Activated B cell treated with CpG ODN at 0.5 μM for 24 hours (primary cell): Measurements from ENCODE around the gene FNBP1L. TPM values are rescaled to one million over a fixed set of nuclear protein-coding genes. Genes with fewer than 3 reads are reported as not detected.

Experiments
- ATAC-seq: fragments of 200-7000 bp; cut with Tn5 transposase; one replicate; pipeline ENCODE4 v1.10.0; 2021; ENCODE audit warnings: low read depth, mild to moderate bottlenecking, moderate library complexity
- CTCF ChIA-PET: fragments of 350-600 bp; sonication (Branson Sonifier 250); formaldehyde crosslinking; loops from one replicate; lab custom pipeline; 2021; ENCODE audit warnings: antibody characterized with exemption; lab: Charles Lee
- POLR2A ChIA-PET: fragments of 350-600 bp; sonication (Branson Sonifier 250); formaldehyde crosslinking; loops from one replicate; lab custom pipeline; 2021; ENCODE audit warnings: antibody characterized with exemption; lab: Charles Lee
- DNase-seq: peaks from one replicate; pipeline ENCODE4 v3.0.0; 2022
- H3K27ac Mint-ChIP-seq: one replicate; pipeline ENCODE4 v1.8.0; 2020; ENCODE audit warnings: mixed read lengths
- H3K27me3 Mint-ChIP-seq: one replicate; pipeline ENCODE4 v1.8.0; 2021; ENCODE audit warnings: mixed read lengths
- H3K36me3 Mint-ChIP-seq: one replicate; pipeline ENCODE4 v1.8.0; 2021; ENCODE audit warnings: low read depth, mixed read lengths
- H3K4me1 Mint-ChIP-seq: one replicate; pipeline ENCODE4 v1.8.0; 2021; ENCODE audit warnings: mixed read lengths
- H3K4me3 Mint-ChIP-seq: one replicate; pipeline ENCODE4 v1.8.0; 2020; ENCODE audit warnings: mild to moderate bottlenecking, mixed read lengths
- H3K9me3 Mint-ChIP-seq: one replicate; pipeline ENCODE4 v1.8.0; 2020; ENCODE audit warnings: mixed read lengths
- CTCF ChIP-seq: fragments of 200-600 bp; IDR thresholded peaks from one replicate; pipeline ENCODE4 v1.8.0; 2022; ENCODE audit warnings: antibody characterized with exemption, mild to moderate bottlenecking
- intact Hi-C: fragments of 100-400 bp; cut with micrococcal nuclease; formaldehyde crosslinking; loops from one replicate; pipeline ENCODE4 v1.15.1; 2024
- total RNA-seq: library from RNA; stranded (reverse); gene quantifications from 2 replicates; pipeline ENCODE4 v1.2.3, GENCODE V29; 2022

Gene FNBP1L
- total RNA-seq, 1 donor from 2014 or later, result 3.3 TPM

GRCh38 chr1:93503163-93503562 lies 55.2 kb downstream of the FNBP1L start:
- ATAC-seq (no peak), DNase-seq (no peak)
- H3K36me3 Mint-ChIP-seq, result no peaks in the 10 kb centered on the region
- H3K4me3 Mint-ChIP-seq, result no peak overlapping the region
- CTCF ChIA-PET, result no interaction called here
- no peaks in the 10 kb centered on the region for H3K27me3 Mint-ChIP-seq
- POLR2A ChIA-PET, result no interaction called here
- no peak overlapping the region for H3K27ac Mint-ChIP-seq
- intact Hi-C loops, result no loop called here
- no peak for TF ChIP-seq CTCF
- H3K4me1 Mint-ChIP-seq, result no peaks in the 10 kb centered on the region
- no peaks in the 10 kb centered on the region for H3K9me3 Mint-ChIP-seq

DNA sequence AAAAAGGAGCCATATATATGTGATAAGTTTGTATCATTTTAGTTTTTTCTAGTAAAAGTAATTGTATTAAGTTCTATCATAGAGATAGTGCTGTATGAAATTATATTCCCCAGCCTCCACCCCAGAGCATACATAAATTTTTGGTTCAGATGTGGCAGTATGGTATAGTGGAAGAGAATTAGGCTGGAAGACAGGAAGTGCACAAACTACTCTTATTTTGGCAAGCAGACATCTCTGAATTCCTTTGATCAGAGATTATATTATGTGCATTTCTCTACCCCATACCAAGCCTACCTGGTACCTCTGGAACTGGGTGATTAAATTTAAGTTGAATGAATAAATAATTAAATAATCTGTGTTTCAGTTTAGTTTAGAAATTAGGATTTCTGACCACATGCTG lies 55.9 kb downstream of the FNBP1L start:
- Mint-ChIP-seq H3K27ac (no peak overlapping the region), H3K9me3 (no peaks in the 10 kb centered on the region), H3K36me3 (no peaks in the 10 kb centered on the region), H3K27me3 (no peaks in the 10 kb centered on the region), H3K4me1 (no peaks in the 10 kb centered on the region), H3K4me3 (no peak overlapping the region)
- POLR2A ChIA-PET, result no interaction called here
- DNase-seq, result no peak
- CTCF ChIA-PET, result no interaction called here
- ATAC-seq, result no peak
- intact Hi-C loops, result no loop called here
- TF ChIP-seq CTCF, result no peak

DNA sequence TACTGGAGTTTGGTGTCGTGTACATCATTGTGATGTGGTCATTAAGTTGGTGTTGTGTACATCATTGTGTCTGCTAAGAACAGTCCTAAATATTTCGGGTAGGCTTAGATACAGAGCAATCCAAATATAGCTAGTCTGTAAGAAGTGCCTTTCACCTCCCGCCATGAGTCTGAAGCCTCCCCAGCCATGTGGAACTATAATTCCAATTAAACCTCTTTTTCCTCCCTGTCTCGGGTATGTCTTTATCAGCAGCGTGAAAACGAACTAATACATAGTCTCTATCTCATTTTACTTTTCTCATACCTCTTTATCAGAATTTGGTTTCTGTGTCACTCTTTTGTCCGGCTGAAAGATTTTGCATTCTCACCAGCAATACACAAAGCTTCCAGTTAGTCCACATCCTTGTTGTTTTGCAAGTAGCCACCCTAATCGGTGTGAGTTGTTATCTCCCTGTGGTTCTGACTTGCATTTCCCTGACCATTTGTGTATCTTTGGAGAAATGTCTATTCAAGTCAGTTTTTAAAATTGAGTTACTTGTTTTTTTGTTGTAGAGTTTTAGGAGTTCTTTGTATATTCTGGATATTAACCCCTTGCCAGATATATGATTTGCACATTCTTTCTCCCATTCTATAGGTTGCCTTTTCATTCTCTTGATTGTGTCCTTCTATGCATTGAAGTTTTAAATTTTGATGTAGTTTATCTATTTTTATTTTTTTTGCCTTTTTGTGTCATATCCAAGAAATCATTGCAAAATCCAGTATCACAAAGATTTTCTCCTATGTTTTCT lies 56.5 kb downstream of the FNBP1L start:
- ChIA-PET CTCF (no interaction called here), POLR2A (no interaction called here)
- H3K9me3 Mint-ChIP-seq, result no peaks in the 10 kb centered on the region
- H3K27me3 Mint-ChIP-seq, result no peaks in the 10 kb centered on the region
- no peak overlapping the region for H3K4me3 Mint-ChIP-seq
- DNase-seq, result no peak
- intact Hi-C loops, result no loop called here
- TF ChIP-seq CTCF, result no peak
- ATAC-seq, result no peak
- no peaks in the 10 kb centered on the region for H3K4me1 Mint-ChIP-seq
- no peaks in the 10 kb centered on the region for H3K36me3 Mint-ChIP-seq
- H3K27ac Mint-ChIP-seq, result no peak overlapping the region

- ChIA-PET POLR2A (no interaction called here), CTCF (no interaction called here)
- Mint-ChIP-seq H3K4me1 (no peaks in the 10 kb centered on the region), H3K4me3 (no peak overlapping the region), H3K36me3 (no peaks in the 10 kb centered on the region), H3K27me3 (no peaks in the 10 kb centered on the region), H3K27ac (no peak overlapping the region), H3K9me3 (no peaks in the 10 kb centered on the region)
- no peak for TF ChIP-seq CTCF
- intact Hi-C loops, result no loop called here
- ATAC-seq (no peak), DNase-seq (no peak)
Observed at GRCh38 chr1:93506126-93506525, 58.2 kb downstream of the FNBP1L start.

- H3K27me3 Mint-ChIP-seq, result no peaks in the 10 kb centered on the region
- no peak for TF ChIP-seq CTCF
- intact Hi-C loops, result no loop called here
- ChIA-PET CTCF (no interaction called here), POLR2A (no interaction called here)
- no peaks in the 10 kb centered on the region for H3K9me3 Mint-ChIP-seq
- ATAC-seq (no peak), DNase-seq (no peak)
- H3K27ac Mint-ChIP-seq, result no peak overlapping the region
- H3K4me3 Mint-ChIP-seq, result no peak overlapping the region
- no peaks in the 10 kb centered on the region for H3K36me3 Mint-ChIP-seq
- H3K4me1 Mint-ChIP-seq, result no peaks in the 10 kb centered on the region
Observed at GRCh38 chr1:93516164-93516563, 68.2 kb downstream of the FNBP1L start.
